K562 (cell line): ENCODE data around the gene KNG1. TPM values are rescaled to one million over a fixed set of nuclear protein-coding genes. Genes with fewer than 3 reads are reported as not detected.

ENCODE experiments used
- CAMTA2 ChIP-seq: fragments of 250-450 bp; sonication (Bioruptor Pico); conservative IDR thresholded peaks from 2 replicates; pipeline ENCODE4 v1.5.1; 2022
- DNMT1 ChIP-seq: fragments of 450-650 bp; IDR thresholded peaks from 2 replicates; pipeline ENCODE4 v1.6.1; 2016; ENCODE audit warnings: antibody characterized with exemption, mild to moderate bottlenecking
- MBD2 ChIP-seq: sonication (generic); IDR thresholded peaks from 2 replicates; pipeline ENCODE4 v1.6.1; 2016; ENCODE audit warnings: low read depth, borderline replicate concordance
- NCOA1 ChIP-seq: fragments of 450-650 bp; IDR thresholded peaks from 2 replicates; pipeline ENCODE4 v1.6.1; 2016; ENCODE audit warnings: low read depth
- NFATC3 ChIP-seq: fragments of 450-650 bp; IDR thresholded peaks from 2 replicates; pipeline ENCODE4 v1.6.1; 2017; ENCODE audit warnings: mild to moderate bottlenecking
- PPARD ChIP-seq: fragments of 250-450 bp; sonication (Bioruptor Pico); IDR thresholded peaks from 2 replicates; pipeline ENCODE4 v1.8.0; 2022; ENCODE audit warnings: inconsistent platforms, mild to moderate bottlenecking, moderate library complexity
- PRDM10 ChIP-seq: fragments of 450-650 bp; IDR thresholded peaks from 2 replicates; pipeline ENCODE4 v1.6.1; 2018; ENCODE audit not compliant: partially characterized antibody
- ZNF79 ChIP-seq: fragments of 250-450 bp; sonication (Bioruptor Pico); IDR thresholded peaks from 2 replicates; pipeline ENCODE4 v1.4.0; 2020; ENCODE audit warnings: low read depth, mild to moderate bottlenecking, moderate library complexity
- polyA plus RNA-seq, 8 experiments: library from polyadenylated mRNA; depleted of rRNA in 4 of 8; stranded (reverse) in 5 of 8; unstranded in 3 of 8; fragments of >200 nt; fragmentation: Nextera tagmentation in 2 of 8; fragmentation: Illumina TruSeq in 1 of 8; extraction: Ambion mirVana in 2 of 8; extraction: Trizol in 1 of 8; gene quantifications; 2 replicates each; pipeline versions ENCODE4 v1.2.1 to v1.2.3, GENCODE V29; 2011 to 2014; ENCODE audit warnings: inconsistent platforms in 1 of 8, missing spikeins in 1 of 8
- total RNA-seq, 7 experiments: library from RNA; depleted of rRNA in 6 of 7; stranded (reverse); fragments of >200 nt in 6 of 7; fragmentation: Illumina TruSeq in 2 of 7; extraction: Trizol in 2 of 7; gene quantifications; 2 replicates each; pipeline versions ENCODE4 v1.2.1 to v1.2.3, GENCODE V29; 2011 to 2021; ENCODE audit warnings: low replicate concordance in 1 of 7
- TF ChIP-seq, protein P1 (sequence below): fragments of 200-600 bp; sonication (generic); IDR thresholded peaks from one replicate; pipeline ENCODE4 v1.6.1; 2012; ENCODE audit warnings: mild to moderate bottlenecking, low read depth, low read length, inconsistent platforms
- TF ChIP-seq, protein P2 (sequence below): fragments of 250-450 bp; sonication (Bioruptor Pico); IDR thresholded peaks from 2 replicates; pipeline ENCODE4 v1.9.0; 2021; ENCODE audit warnings: mild to moderate bottlenecking, inconsistent platforms

Gene KNG1
- total and polyA plus RNA-seq, 9 of the 15 experiments (the other 6 are each of a cell fraction or from before 2014, with no cell fraction given), result 0.09 TPM; not detected in 8

- TF ChIP-seq, protein P1, sequence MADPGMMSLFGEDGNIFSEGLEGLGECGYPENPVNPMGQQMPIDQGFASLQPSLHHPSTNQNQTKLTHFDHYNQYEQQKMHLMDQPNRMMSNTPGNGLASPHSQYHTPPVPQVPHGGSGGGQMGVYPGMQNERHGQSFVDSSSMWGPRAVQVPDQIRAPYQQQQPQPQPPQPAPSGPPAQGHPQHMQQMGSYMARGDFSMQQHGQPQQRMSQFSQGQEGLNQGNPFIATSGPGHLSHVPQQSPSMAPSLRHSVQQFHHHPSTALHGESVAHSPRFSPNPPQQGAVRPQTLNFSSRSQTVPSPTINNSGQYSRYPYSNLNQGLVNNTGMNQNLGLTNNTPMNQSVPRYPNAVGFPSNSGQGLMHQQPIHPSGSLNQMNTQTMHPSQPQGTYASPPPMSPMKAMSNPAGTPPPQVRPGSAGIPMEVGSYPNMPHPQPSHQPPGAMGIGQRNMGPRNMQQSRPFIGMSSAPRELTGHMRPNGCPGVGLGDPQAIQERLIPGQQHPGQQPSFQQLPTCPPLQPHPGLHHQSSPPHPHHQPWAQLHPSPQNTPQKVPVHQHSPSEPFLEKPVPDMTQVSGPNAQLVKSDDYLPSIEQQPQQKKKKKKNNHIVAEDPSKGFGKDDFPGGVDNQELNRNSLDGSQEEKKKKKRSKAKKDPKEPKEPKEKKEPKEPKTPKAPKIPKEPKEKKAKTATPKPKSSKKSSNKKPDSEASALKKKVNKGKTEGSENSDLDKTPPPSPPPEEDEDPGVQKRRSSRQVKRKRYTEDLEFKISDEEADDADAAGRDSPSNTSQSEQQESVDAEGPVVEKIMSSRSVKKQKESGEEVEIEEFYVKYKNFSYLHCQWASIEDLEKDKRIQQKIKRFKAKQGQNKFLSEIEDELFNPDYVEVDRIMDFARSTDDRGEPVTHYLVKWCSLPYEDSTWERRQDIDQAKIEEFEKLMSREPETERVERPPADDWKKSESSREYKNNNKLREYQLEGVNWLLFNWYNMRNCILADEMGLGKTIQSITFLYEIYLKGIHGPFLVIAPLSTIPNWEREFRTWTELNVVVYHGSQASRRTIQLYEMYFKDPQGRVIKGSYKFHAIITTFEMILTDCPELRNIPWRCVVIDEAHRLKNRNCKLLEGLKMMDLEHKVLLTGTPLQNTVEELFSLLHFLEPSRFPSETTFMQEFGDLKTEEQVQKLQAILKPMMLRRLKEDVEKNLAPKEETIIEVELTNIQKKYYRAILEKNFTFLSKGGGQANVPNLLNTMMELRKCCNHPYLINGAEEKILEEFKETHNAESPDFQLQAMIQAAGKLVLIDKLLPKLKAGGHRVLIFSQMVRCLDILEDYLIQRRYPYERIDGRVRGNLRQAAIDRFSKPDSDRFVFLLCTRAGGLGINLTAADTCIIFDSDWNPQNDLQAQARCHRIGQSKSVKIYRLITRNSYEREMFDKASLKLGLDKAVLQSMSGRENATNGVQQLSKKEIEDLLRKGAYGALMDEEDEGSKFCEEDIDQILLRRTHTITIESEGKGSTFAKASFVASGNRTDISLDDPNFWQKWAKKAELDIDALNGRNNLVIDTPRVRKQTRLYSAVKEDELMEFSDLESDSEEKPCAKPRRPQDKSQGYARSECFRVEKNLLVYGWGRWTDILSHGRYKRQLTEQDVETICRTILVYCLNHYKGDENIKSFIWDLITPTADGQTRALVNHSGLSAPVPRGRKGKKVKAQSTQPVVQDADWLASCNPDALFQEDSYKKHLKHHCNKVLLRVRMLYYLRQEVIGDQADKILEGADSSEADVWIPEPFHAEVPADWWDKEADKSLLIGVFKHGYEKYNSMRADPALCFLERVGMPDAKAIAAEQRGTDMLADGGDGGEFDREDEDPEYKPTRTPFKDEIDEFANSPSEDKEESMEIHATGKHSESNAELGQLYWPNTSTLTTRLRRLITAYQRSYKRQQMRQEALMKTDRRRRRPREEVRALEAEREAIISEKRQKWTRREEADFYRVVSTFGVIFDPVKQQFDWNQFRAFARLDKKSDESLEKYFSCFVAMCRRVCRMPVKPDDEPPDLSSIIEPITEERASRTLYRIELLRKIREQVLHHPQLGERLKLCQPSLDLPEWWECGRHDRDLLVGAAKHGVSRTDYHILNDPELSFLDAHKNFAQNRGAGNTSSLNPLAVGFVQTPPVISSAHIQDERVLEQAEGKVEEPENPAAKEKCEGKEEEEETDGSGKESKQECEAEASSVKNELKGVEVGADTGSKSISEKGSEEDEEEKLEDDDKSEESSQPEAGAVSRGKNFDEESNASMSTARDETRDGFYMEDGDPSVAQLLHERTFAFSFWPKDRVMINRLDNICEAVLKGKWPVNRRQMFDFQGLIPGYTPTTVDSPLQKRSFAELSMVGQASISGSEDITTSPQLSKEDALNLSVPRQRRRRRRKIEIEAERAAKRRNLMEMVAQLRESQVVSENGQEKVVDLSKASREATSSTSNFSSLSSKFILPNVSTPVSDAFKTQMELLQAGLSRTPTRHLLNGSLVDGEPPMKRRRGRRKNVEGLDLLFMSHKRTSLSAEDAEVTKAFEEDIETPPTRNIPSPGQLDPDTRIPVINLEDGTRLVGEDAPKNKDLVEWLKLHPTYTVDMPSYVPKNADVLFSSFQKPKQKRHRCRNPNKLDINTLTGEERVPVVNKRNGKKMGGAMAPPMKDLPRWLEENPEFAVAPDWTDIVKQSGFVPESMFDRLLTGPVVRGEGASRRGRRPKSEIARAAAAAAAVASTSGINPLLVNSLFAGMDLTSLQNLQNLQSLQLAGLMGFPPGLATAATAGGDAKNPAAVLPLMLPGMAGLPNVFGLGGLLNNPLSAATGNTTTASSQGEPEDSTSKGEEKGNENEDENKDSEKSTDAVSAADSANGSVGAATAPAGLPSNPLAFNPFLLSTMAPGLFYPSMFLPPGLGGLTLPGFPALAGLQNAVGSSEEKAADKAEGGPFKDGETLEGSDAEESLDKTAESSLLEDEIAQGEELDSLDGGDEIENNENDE, result no peak
- TF ChIP-seq, protein P2, sequence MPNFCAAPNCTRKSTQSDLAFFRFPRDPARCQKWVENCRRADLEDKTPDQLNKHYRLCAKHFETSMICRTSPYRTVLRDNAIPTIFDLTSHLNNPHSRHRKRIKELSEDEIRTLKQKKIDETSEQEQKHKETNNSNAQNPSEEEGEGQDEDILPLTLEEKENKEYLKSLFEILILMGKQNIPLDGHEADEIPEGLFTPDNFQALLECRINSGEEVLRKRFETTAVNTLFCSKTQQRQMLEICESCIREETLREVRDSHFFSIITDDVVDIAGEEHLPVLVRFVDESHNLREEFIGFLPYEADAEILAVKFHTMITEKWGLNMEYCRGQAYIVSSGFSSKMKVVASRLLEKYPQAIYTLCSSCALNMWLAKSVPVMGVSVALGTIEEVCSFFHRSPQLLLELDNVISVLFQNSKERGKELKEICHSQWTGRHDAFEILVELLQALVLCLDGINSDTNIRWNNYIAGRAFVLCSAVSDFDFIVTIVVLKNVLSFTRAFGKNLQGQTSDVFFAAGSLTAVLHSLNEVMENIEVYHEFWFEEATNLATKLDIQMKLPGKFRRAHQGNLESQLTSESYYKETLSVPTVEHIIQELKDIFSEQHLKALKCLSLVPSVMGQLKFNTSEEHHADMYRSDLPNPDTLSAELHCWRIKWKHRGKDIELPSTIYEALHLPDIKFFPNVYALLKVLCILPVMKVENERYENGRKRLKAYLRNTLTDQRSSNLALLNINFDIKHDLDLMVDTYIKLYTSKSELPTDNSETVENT (CRISPR knock-in tag), result no peak
- TF ChIP-seq CAMTA2 (CRISPR knock-in tag), result no peak
- TF ChIP-seq ZNF79 (CRISPR knock-in tag), result no peak
- no peak for TF ChIP-seq PPARD (CRISPR knock-in tag)
- TF ChIP-seq NCOA1, result no peak
- no peak for TF ChIP-seq DNMT1
- TF ChIP-seq PRDM10, result no peak
- TF ChIP-seq MBD2, result no peak
- TF ChIP-seq NFATC3, result no peak
These were observed 46.1 kb upstream of the KNG1 start (continued) for GRCh38 chr3:186671051-186671450.
